ENCODE data around the gene EHF. TPM values are rescaled to one million over a fixed set of nuclear protein-coding genes. Genes with fewer than 3 reads are reported as not detected.

The EHF gene
- total RNA-seq: not detected

DNA sequence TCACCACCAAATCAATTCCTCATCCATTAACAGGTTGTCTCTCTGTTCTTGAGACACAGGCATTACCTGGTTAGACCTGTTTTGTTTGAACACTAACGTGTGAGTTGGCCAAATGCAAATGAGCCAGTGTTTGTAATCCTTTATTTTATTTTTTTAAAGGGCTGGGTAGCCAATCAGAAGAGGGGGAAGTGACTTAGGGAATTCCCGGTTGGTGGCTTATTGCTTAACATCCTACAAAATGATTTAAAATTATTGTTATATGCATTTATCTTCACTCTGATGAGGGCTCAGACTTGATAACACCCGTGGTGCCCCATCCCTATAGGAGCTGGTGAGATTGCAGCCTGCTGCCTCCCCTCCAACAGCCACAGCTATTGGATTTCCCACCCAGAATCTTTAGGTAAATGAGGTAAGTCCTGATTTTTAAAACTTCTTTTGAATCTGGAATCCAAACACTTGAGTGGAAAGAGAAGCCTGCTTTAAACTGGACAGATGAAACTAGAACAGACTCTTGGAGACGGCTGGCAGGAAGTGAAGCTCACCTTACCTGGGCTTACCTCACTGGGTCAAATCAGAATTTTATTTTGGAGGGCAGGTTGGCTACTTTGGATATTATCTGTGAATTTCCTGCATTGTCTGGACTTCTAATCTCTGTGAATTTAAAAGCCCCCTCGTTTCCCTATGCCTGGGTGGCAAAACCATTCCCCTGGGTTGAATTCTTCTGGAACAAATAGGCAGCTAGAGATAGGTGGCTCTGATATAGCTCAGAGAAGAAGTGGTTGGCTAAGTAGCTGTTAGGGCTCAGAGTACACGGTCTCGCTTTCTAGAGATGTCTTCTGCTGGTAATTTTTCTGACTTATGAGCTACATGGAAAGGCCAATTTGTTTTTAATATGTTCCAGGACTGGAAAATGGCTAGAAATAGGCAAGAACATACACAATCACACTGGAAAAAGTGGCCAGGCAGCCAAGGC lies at the start of gene EHF:
EHF (plus strand) TSS at position 274 of the 973 bp plus-strand sequence. CDS start 21,538 bp downstream, outside the sequence.
- TF ChIP-seq, protein P1, sequence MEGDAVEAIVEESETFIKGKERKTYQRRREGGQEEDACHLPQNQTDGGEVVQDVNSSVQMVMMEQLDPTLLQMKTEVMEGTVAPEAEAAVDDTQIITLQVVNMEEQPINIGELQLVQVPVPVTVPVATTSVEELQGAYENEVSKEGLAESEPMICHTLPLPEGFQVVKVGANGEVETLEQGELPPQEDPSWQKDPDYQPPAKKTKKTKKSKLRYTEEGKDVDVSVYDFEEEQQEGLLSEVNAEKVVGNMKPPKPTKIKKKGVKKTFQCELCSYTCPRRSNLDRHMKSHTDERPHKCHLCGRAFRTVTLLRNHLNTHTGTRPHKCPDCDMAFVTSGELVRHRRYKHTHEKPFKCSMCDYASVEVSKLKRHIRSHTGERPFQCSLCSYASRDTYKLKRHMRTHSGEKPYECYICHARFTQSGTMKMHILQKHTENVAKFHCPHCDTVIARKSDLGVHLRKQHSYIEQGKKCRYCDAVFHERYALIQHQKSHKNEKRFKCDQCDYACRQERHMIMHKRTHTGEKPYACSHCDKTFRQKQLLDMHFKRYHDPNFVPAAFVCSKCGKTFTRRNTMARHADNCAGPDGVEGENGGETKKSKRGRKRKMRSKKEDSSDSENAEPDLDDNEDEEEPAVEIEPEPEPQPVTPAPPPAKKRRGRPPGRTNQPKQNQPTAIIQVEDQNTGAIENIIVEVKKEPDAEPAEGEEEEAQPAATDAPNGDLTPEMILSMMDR (IDR thresholded peaks at IDR 0.05): no peak
- POLR2A ChIA-PET: no interaction called here
- Mint-ChIP-seq H3K4me1 (ENCODE audit: low read depth) (peaks cover 4% of the 10 kb centered on the region), H3K27me3 (peaks cover 32% of the 10 kb centered on the region), H3K4me3 (no peak within 1 kb of the TSS), H3K9me3 (no peaks in the 10 kb centered on the region), H3K27ac (no peak within 1 kb of the TSS), H3K36me3 (ENCODE audit: low read depth) (no peaks in the 10 kb centered on the region)
- ATAC-seq (no peak), DNase-seq (no peak)
- CTCF ChIA-PET: no interaction called here
- intact Hi-C loops (cut with micrococcal nuclease): no loop called here

DNA sequence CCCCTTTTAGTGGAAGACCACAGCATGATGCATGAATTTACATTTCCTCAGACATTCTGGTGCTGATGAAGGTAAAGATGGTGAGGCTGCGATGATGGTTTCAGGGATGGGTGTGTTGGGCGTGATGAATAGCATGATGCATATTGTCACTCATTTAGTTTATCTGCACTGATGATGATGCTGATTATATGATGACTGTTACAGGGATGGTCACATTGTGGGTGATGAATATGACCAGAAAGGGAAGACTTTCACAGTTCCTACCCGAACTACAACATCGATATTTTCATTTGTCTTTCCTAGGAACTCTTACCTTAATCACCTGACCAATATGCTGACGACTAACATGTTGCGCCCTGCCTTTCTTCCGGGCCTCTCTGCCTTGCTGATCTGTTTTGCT lies 47.4 kb upstream of the EHF start:
- TF ChIP-seq, protein P1 (IDR thresholded peaks at IDR 0.05): no peak
- Mint-ChIP-seq H3K9me3 (no peaks in the 10 kb centered on the region), H3K36me3 (ENCODE audit: low read depth) (no peaks in the 10 kb centered on the region), H3K4me3 (no peak overlapping the region), H3K27ac (no peak overlapping the region), H3K4me1 (ENCODE audit: low read depth) (no peaks in the 10 kb centered on the region), H3K27me3 (peaks cover 40% of the 10 kb centered on the region)
- DNase-seq (no peak), ATAC-seq (no peak)
- intact Hi-C loops (cut with micrococcal nuclease): no loop called here
- ChIA-PET POLR2A (no interaction called here), CTCF (no interaction called here)

DNA sequence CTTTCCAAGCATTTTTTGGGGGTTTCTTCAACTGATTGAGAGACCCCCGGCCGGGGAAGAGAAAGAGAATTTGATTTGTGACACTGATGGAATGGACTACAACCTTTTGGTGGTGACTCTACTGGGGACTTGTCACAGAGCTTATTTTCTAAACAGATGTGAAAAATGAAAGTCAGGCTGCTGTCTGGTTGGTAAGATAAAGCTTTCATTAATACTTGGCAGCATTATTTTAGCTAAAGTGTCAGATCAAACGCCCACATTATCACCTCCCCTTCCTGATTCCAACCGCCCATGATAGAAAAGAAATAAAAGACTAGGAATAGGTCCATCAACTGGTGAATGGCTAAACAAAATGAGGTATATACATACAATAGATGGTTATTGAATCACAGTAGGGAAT lies 45.6 kb upstream of the EHF start:
- intact Hi-C loops (cut with micrococcal nuclease): no loop called here
- Mint-ChIP-seq H3K4me3 (no peak overlapping the region), H3K27me3 (peaks cover 45% of the 10 kb centered on the region), H3K4me1 (ENCODE audit: low read depth) (no peaks in the 10 kb centered on the region), H3K9me3 (no peaks in the 10 kb centered on the region), H3K27ac (no peak overlapping the region), H3K36me3 (ENCODE audit: low read depth) (no peaks in the 10 kb centered on the region)
- ATAC-seq: no peak
- ChIA-PET POLR2A (no interaction called here), CTCF (interaction anchor here (1.1 kb wide), 1 partner anchor 10 kb away, joined by 5 read pairs; no protein-coding TSS in a partner anchor)
- DNase-seq: no peak
- TF ChIP-seq, protein P1 (IDR thresholded peaks at IDR 0.05): no peak

DNA sequence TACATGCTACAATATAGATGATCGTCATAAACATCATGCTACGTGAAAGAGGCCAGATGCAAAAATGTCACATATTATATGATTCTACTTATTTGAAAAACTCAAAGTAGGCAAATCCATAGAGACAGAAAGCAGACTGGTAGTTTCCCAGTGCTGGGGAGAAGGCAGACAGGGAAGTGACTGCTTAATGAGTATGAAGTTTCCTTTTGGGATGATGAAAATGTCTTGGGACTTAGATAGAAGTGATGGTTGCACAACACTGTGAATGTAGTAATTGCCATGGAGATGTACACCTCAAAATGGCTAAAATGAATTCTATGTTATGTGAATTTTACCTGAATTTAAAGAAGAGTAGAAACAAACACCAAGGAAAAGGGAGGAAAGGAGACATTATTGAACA lies 45.2 kb upstream of the EHF start:
- Mint-ChIP-seq H3K4me1 (ENCODE audit: low read depth) (no peaks in the 10 kb centered on the region), H3K27ac (no peak overlapping the region), H3K27me3 (peaks cover 43% of the 10 kb centered on the region), H3K9me3 (no peaks in the 10 kb centered on the region), H3K36me3 (ENCODE audit: low read depth) (no peaks in the 10 kb centered on the region), H3K4me3 (no peak overlapping the region)
- CTCF ChIA-PET: interaction anchor here (1.1 kb wide), 1 partner anchor 10 kb away, joined by 5 read pairs; no protein-coding TSS in a partner anchor
- TF ChIP-seq, protein P1 (IDR thresholded peaks at IDR 0.05): no peak
- POLR2A ChIA-PET: no interaction called here
- intact Hi-C loops (cut with micrococcal nuclease): no loop called here
- no peak for DNase-seq
- ATAC-seq: no peak

DNA sequence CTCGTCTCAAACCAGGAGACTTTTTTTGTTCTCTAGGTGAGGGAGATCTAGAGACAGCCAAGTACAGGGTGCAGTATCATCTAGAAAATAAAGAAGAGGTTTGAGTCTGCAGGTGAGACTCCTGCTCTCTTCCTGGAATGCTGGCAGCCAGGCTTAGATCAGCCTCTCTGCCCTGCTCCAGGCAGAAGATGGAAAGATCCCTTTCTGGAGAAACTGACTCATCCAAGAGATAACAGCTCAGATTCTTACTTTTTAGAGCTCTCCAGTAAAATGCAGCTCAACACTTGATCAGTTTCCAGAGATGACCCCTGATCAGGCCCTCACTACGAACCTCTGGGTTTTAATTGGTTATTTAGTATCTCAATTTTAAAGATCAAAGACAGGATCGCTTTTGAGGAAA lies 44.6 kb upstream of the EHF start:
- H3K27ac Mint-ChIP-seq: no peak overlapping the region
- no peak for DNase-seq
- ChIA-PET CTCF (no interaction called here), POLR2A (no interaction called here)
- TF ChIP-seq, protein P1 (IDR thresholded peaks at IDR 0.05): no peak
- no peaks in the 10 kb centered on the region for H3K4me1 Mint-ChIP-seq (ENCODE audit: low read depth)
- intact Hi-C loops (cut with micrococcal nuclease): no loop called here
- H3K27me3 Mint-ChIP-seq: peaks cover 42% of the 10 kb centered on the region
- H3K9me3 Mint-ChIP-seq: no peaks in the 10 kb centered on the region
- no peaks in the 10 kb centered on the region for H3K36me3 Mint-ChIP-seq (ENCODE audit: low read depth)
- no peak for ATAC-seq
- no peak overlapping the region for H3K4me3 Mint-ChIP-seq

Data from activated CD8-positive, alpha-beta T cell treated with anti-CD3 and anti-CD28 coated beads for 36 hours (primary cell).